ENCODE measurements around the gene ZNF670.
"Not testable (repeated sequence)": the region's sequence is repeated elsewhere in the genome, so short reads cannot be mapped to it uniquely, and the experiment has no call there.

The ZNF670 gene

DNA sequence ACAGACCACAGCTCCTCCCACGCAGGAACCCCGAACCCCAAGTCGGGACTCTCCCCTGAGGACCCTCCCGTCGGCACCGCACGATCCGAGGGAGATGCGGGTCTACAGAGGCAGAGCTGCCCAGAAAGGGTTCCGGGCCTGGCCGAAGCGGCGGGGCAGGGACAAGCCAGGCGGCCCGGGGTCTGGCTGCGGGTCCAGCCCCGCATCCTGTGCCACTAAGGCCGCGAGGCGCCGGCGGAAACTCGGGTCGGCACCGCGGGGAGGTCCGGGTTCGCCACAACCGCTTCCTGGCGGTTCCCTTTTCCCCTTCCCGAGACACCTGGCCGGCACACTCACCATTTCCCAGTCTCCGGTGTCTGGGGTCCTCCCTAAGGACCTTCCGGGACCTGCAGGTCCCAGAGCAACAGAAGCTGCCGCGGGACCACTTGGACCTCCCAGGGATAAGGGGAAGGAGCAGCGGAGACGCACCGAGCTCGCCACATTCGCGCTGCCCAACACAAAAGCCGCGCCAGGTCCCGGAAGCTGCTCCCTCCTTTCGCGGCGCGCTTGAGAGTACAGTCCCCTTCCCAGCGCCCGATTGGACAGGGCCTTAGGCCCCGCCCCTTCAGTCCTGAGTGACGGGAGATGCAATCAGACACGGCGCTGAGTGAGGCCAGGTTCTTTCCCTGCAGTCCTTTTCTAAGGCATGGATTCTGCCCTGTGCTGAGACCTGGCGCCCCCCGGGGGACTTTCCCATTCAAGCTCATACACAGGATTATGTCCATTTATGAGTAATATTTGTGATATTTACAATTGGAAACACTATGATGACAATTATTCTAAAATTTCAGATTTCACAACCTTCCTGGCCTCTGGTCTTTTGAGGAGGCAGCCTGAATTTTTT is at the start of gene ZNF670:
Gene ZNF670, minus strand, starts transcription at position 554 of the 883 bp plus-strand sequence. Its CDS starts 215 bp downstream, at position 339.
- DNase-seq: peak; percentile 89

GRCh38 chr1:247127519-247128282 is 49.1 kb upstream of the ZNF670 start:
- not testable (repeated sequence) for DNase-seq

DNA sequence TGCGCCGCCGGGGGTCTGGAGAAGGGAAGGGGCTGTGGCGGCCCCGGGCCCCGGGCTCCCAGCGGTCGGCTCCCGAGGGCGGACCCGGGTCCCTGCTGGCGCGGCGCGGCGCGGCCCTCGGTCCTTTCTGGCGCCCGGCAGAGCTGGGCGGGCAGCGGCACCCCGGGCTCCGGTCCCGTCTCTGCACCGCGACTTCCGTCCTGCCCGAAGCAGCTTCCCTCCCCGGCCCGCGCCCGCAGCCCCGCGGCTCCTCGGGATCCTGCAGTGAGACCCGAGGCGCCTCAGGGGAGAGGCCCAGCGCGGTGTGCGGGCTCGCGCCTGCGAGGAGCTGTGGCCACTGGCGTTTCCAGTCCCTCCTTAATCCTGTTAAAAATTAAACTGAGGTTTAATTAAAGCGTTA is 48.0 kb upstream of the ZNF670 start:
- not testable (repeated sequence) for DNase-seq

DNA sequence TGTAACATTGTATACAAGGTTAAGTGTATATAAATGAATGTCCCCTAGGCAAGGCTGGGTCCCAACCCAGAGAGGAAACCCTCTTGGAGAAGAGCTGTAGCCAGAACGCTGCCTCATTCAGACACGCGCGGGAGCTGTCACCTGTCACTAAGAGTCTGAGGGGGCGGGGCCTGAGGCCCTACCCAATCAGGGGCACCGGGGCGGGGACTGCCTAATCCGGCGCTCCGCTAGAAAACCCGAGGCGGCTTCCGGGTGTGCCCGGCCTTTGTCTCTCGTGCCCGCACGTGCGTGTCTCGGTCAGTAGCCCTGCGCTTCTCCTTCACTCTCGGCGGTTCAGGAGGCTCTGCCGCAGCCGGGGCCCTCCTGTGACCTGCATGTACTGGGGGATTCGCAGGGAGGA is 47.6 kb upstream of the ZNF670 start:
- DNase-seq: not testable (repeated sequence)

GRCh38 chr1:247121382-247121781 is 42.8 kb upstream of the ZNF670 start:
- DNase-seq: no peak

DNA sequence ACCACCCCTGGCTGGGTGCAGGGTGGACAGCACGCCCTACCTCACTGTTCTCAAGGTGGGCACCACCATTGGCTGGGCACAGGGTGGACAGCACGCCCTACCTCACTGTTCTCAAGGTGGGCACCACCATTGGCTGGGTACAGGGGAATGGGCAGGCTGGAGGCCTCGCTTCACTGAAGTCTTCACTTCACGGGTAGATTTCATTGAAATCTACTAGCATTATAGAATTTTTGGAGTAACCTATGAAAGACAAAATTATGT is 41.7 kb upstream of the ZNF670 start:
- DNase-seq: not testable (repeated sequence)

DNA sequence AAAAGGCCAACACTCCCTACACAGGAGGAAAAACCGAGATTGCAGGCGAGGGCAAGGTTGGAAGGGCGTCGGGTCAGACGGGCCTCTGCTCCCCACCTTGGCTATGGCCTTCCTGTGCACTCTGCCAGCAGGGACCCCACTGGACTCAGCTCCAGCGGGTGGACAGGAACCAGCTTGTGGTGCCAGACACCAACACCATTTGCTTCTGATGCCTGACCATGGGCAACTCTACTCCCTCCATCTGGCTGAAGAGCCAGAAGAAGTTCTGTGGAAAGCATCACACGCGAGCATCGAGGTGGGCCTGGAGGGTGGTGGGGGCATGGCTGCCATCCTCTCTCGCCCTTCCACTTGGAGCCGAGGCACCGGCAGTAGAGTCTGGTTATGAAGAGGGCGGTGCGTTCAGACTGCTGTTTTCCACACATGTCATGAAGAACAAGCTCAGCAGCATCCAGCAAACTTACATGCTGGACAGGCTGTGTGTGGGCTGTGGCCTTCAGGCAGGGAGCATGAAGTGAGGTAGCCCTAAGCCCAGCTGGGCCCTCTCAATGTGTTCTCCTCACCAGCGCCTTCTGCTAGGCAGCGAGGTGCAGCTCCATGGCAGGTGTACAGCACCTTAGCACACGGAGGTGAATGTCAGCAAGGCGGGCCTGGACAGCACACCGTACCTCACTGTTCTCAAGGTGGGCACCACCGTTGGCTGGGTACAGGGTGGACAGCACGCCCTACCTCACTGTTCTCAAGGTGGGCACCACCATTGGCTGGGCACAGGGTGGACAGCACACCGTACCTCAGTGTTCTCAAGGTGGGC is 41.2 kb upstream of the ZNF670 start:
- DNase-seq: no peak

GRCh38 chr1:247118946-247119446 is 40.4 kb upstream of the ZNF670 start:
- peak; percentile 18 for DNase-seq

DNA sequence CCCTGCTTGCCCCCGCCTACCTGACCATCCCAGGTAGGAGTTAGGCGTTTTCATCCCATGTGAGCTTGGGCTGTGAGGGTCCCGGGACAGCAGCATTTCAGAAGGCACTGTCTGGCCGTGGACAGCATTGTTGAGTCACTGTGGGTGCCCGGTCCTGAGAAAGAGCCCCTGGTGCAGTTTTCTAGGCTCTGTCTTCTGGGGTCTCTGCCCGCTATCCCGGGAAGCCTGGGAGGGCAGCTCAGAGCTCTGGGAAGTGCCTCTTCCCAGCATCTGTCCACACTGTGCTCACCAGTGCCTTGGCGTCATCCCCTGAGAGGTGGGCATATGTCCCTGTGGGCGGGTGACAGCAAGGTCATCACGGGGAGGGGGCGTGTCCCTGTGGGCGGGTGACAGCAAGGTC is 36.9 kb upstream of the ZNF670 start:
- DNase-seq: no peak

DNA sequence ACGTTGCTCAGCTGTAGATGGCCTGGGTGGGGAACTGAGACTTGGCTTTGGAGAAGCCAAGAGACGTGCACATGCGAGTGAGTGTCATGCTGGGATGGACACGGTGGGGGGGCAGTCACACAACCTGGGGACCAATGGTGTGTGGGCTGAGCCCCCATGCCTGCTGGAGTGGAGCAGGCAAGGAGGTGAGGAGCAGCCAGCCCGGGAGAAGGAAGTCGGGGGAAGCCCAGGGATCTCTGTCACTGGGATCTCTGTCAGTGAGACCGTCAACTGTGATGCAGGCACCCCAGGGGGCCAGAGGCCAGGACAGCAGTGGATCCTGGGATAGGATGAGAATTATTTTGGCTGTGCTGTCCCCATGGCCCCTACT is 36.5 kb upstream of the ZNF670 start:
- DNase-seq: no peak

DNA sequence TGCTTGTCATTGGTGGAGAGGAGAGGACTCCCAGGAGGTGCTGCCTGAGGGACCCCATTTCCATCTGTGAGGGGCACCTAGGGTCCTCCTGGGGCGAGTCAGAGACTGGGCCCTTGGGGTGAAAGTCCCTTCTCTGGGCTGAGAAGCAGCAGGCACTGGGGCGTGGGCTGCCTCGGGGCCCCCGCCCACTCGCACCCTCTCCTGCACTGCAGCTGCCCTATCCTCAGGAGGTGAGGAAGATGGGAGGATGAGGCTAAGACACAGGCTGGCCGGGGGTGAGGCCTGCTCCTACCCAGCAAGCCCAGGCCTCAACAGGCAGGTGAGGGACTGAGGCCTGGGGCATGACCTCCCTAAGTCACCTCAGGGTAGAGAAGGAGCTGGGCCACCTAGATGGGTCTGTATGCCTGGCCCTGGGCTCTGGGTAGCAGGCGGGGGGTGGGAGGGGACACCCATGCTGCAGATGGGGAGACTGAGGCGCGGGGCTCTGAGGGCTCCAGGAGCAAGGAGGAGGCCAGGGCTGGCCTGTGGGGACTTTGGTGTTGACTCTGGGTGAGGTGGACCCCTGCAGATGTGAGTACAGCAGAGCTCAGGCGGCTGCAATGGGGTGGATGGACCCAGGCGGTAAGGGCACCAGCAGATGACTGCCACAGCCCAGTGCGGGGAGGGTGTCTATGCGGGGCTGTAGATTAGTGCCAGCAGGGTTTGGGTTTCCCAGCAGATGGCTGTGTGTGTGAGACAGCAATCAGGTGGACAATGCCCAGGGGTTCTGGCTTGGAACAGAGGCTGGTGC is 35.9 kb upstream of the ZNF670 start:
- DNase-seq: no peak

GRCh38 chr1:247113733-247114271 is 35.2 kb upstream of the ZNF670 start:
- DNase-seq: no peak

- no peak for DNase-seq
These were observed 34.5 kb upstream of the ZNF670 start for GRCh38 chr1:247113094-247113497.

GRCh38 chr1:247112479-247112781 is 33.8 kb upstream of the ZNF670 start:
- no peak for DNase-seq

GRCh38 chr1:247111700-247112478 is 33.3 kb upstream of the ZNF670 start:
- DNase-seq: no peak

DNA sequence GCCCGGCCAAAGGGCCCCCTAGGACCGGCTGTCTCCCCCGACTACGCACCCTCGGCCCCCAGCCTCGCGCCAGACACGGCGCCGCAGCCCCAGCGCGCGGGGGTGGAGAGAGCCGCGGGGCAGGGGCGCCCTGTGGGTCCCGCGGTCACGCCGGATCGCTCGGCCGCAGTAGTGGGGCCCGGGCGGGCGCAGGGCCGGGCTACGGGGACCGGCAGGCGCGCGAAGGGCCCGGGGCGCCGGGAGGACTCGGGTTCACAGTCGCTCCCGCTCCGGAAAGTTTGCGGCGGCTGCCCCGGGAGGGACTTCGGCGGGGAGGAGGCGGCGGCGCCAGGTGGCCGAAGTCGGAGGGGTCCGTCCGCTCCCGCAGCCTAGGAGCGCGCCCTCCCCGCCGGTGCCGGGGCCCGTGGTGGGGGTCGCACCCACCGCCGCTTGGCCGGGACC is 32.7 kb upstream of the ZNF670 start:
- DNase-seq: no peak

DNA sequence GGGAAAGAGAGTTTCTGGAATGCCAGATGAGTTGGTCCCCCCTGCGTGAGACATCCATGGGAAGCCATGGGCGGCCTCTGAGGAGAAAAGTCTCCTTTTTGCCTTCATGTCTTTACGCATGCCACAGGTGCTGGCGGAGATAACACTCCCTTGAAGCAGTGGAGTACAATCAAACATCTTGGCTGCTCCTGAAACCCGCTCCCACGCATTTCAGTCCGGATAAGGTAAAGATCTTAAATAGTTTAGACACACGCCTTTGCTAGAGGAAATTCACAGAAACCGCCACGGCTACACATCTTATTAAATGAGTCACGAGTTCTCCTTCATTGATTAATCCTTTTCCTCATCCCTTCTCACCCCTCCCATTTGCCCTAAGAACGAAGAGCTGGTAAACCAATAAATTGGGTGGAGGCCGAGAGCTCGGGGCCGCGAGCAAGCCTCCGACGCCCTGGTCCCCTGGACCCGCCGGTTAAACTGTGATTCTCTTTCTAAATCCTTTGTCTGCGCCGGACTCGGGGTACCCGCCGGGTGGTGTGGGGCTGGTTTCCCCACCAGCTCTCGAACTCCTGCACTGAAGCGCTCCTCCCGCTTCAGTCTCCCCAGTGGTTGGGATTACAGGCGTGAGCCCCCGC is 32.1 kb upstream of the ZNF670 start:
- DNase-seq: peak; percentile 41

DNA sequence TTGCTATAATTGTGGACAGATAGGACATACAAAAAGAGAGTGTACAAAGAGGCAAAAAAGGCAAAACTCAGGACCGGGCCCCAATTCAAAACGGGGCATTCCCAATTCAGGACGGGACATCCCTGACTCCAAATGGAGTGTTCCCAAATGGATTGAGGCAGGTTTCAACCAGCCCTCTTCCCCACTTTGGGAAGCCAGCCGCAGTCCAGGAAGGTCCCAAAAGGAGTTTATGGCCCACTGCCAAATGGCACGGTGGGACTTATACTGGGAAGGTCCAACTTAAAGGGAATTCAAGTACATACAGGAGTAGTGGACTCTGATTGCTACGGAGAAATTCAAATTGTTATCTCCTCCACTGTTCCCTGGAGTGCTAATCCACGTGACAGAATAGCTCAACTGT is 29.1 kb upstream of the ZNF670 start:
- no peak for DNase-seq

- no peak for DNase-seq
These were observed 27.4 kb upstream of the ZNF670 start for GRCh38 chr1:247105966-247106365.

DNA sequence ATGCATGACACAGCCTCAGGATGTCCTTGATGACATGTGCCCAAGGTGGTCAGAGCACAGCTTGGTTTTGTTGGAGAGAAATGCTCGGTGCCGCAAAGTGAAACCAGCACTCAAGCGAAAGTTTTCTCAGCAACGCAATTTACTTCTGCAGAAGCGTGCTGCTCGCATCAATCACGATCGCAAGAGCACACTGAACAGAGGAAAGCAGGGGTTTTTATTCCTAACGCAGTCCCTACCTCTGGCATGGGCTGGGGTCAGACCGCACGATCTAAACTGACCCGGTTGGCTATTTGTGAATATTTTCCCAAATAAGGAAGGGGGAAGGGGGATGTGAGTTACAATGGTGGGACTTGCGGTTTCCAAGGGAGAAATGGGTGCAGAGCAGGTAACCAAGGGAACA is 26.4 kb upstream of the ZNF670 start:
- no peak for DNase-seq

All from stimulated activated CD4-positive, alpha-beta T cell treated with anti-CD3 and anti-CD28 coated beads, Interleukin-12 subunit alpha, Interleukin-12 subunit beta, amount 100 ng/mL, for 4 hours (primary cell).